Left ventricle myocardium inferior (tissue), 1 donor: Measurements from ENCODE around the gene PDE4B. TPM values are rescaled to one million over a fixed set of nuclear protein-coding genes. Genes with fewer than 3 reads are reported as not detected.

Experiments used
- DNase-seq: peaks from one replicate; pipeline ENCODE4 v3.0.0-alpha.2; 2020
- H3K27ac ChIP-seq: fragments of 200-600 bp; replicated peaks from 2 replicates; pipeline ENCODE4 v1.8.0; 2021
- H3K27me3 ChIP-seq: fragments of 200-600 bp; 2 replicates; pipeline ENCODE4 v1.8.0; 2021; ENCODE audit warnings: low read depth
- H3K36me3 ChIP-seq: fragments of 200-600 bp; 2 replicates; pipeline ENCODE4 v1.8.0; 2021
- H3K4me1 ChIP-seq: fragments of 200-600 bp; 2 replicates; pipeline ENCODE4 v1.8.0; 2021
- H3K4me3 ChIP-seq: fragments of 200-600 bp; 2 replicates; pipeline ENCODE4 v1.8.0; 2021; ENCODE audit warnings: mild to moderate bottlenecking, moderate library complexity
- H3K9me3 ChIP-seq: fragments of 200-600 bp; replicated peaks from 2 replicates; pipeline ENCODE4 v1.8.0; 2021
- intact Hi-C: fragments of 100-400 bp; cut with micrococcal nuclease; formaldehyde crosslinking; loops from one replicate; pipeline ENCODE4 v1.11.0; 2022
- total RNA-seq: library from RNA; stranded (reverse); fragmentation: NEBNext Ultra II Directional; extraction: Animal tissue kit (Norgen Biotek cat#: 25700); gene quantifications from one replicate; pipeline ENCODE4 v1.2.1, GENCODE V29; 2021
- TF ChIP-seq, protein P1 (sequence below): fragments of 200-600 bp; IDR thresholded peaks from 2 replicates; pipeline ENCODE4 v1.8.0; 2021; ENCODE audit warnings: antibody characterized with exemption, mild to moderate bottlenecking, borderline replicate concordance
- donor health status: DM: no; HTN: yes; CAD: no; lungs with severe emphysema.

The PDE4B gene
- total RNA-seq, 1 donor from 2014 or later = 3.5 TPM

DNA sequence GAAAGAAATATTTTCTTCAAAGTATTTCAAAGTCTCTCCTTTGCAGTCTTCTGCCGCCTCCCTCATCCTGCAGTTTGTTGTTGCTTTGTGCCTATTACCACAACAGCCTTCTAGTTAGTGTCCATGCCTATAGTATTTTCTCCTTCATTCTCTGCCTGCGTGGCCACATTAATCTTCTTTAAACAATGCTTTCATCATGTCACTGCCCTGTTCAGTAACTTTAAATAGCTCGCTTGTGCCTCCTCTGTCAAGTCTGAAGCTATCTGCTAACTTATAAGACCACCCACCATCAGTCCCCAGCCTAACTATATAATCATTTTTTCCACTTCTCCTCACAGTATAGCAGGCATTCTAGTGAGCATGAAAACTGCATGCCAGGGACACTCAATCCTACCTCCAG, 290.3 kb downstream of the PDE4B start:
- no peak overlapping the region for H3K27ac ChIP-seq
- intact Hi-C loops = no loop called here
- no peak for DNase-seq
- no peaks in the 10 kb centered on the region for H3K9me3 ChIP-seq
- H3K36me3 ChIP-seq = no peaks in the 10 kb centered on the region
- TF ChIP-seq, protein P1, sequence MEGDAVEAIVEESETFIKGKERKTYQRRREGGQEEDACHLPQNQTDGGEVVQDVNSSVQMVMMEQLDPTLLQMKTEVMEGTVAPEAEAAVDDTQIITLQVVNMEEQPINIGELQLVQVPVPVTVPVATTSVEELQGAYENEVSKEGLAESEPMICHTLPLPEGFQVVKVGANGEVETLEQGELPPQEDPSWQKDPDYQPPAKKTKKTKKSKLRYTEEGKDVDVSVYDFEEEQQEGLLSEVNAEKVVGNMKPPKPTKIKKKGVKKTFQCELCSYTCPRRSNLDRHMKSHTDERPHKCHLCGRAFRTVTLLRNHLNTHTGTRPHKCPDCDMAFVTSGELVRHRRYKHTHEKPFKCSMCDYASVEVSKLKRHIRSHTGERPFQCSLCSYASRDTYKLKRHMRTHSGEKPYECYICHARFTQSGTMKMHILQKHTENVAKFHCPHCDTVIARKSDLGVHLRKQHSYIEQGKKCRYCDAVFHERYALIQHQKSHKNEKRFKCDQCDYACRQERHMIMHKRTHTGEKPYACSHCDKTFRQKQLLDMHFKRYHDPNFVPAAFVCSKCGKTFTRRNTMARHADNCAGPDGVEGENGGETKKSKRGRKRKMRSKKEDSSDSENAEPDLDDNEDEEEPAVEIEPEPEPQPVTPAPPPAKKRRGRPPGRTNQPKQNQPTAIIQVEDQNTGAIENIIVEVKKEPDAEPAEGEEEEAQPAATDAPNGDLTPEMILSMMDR = no peak
- H3K4me3 ChIP-seq = no peak overlapping the region
- no peaks in the 10 kb centered on the region for H3K4me1 ChIP-seq
- no peaks in the 10 kb centered on the region for H3K27me3 ChIP-seq

DNA sequence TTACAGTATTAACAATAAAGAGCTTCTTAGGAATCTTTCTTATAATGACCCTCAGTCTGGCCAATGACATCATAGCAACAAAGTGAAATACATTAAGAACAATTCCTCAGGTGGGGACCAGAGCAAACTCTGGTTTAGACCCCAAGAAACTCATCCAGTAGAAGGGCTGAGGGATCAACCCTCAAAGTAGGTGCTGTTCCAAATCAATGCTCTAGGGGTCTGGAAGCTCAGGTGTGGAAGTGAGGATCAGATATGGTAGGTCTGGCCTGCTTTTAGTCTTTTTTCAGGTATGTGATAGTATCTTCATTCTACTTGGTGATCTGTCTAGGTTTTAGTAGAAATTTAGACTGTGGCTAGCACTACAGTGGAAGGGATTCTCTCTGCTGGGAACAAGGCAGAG, 291.7 kb downstream of the PDE4B start:
- intact Hi-C loops = no loop called here
- TF ChIP-seq, protein P1 = no peak
- Histone ChIP-seq H3K4me3 (no peak overlapping the region), H3K36me3 (no peaks in the 10 kb centered on the region), H3K9me3 (no peaks in the 10 kb centered on the region), H3K4me1 (no peaks in the 10 kb centered on the region), H3K27ac (no peak overlapping the region), H3K27me3 (no peaks in the 10 kb centered on the region)
- no peak for DNase-seq

DNA sequence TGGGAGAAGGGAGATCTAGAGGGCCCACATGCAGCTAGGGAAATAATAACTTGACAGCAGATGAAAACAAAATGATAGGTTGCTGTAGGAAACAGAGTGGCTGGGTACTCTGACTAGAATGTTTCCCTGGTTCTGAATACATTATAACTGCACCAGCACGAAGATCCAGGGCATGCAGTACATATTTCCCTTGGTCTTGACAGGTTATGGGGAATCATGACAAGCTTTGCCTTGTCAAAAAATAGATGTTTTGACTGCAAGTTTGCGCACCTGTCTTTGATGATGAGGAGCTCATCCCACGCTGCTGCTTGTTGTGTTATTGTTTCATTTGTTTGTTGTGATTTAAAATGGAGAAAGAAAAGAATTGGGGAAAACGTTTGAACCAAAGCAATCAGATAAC, 292.9 kb downstream of the PDE4B start:
- Histone ChIP-seq H3K4me3 (no peak overlapping the region), H3K27ac (no peak overlapping the region), H3K4me1 (no peaks in the 10 kb centered on the region), H3K36me3 (no peaks in the 10 kb centered on the region), H3K9me3 (no peaks in the 10 kb centered on the region), H3K27me3 (no peaks in the 10 kb centered on the region)
- no peak for DNase-seq
- TF ChIP-seq, protein P1 = no peak
- intact Hi-C loops = no loop called here

DNA sequence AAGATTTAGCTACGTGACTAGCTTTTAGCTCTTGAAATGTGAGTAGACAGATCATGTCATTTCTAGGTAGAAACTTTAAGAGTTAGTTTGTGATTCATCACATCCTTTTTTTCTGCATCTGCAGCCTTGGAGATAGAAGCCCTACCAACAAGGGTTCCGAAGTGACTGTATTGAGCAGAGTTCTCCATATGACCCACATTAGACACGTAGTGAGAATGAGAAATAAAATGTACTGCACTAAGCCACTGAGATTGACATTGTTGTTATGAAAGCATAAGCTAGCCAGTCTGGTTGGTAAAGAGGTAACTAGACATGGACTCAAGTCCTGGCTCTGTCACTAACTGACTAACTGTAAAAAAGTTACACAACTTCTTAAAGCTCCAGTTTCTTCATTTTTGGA, 296.1 kb downstream of the PDE4B start:
- no peaks in the 10 kb centered on the region for H3K27me3 ChIP-seq
- no peaks in the 10 kb centered on the region for H3K9me3 ChIP-seq
- no peak overlapping the region for H3K4me3 ChIP-seq
- H3K27ac ChIP-seq = no peak overlapping the region
- TF ChIP-seq, protein P1 = no peak
- H3K4me1 ChIP-seq = no peaks in the 10 kb centered on the region
- intact Hi-C loops = no loop called here
- DNase-seq = no peak
- H3K36me3 ChIP-seq = no peaks in the 10 kb centered on the region

DNA sequence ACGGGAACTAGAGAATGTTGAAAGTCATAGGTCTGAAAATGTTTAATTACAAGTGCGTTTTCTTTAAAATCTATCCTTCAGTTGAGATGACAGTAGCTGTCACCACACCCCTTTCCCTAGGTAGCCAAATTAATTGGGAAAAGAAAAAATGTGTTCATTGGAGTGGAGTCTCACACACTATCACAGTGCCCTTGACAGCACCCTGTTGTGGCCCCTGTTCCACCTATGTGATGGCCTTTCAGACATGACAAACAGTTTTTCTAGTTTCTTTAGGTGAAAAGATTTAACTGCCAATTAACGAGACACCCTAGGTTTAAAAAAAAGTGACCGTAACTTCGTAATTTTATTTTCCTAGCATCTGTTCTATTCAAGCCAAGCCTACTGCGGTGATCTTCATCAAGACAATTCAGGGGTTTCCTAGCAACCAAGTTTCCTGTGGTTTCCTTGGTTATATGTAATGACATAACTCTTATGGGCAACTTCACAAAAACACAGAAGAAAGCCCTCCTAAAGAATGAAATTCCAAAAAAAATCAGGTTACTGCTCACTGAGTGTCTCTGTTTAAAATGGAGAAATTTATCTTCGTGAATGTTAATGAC, 298.3 kb downstream of the PDE4B start:
- Histone ChIP-seq H3K27me3 (no peaks in the 10 kb centered on the region), H3K36me3 (no peaks in the 10 kb centered on the region), H3K4me3 (no peak overlapping the region), H3K4me1 (no peaks in the 10 kb centered on the region), H3K27ac (no peak overlapping the region), H3K9me3 (no peaks in the 10 kb centered on the region)
- intact Hi-C loops = loop anchor here (10.0 kb wide), 1 partner anchor 134 kb away; no protein-coding TSS in a partner anchor
- TF ChIP-seq, protein P1 = no peak
- DNase-seq = no peak
